GM18508 (cell line): Measurements from ENCODE around the gene MAVS.

Experiments used
- ATAC-seq: cut with Tn5 transposase; IDR thresholded peaks from one replicate; pipeline ENCODE4 v1.9.1; 2021; ENCODE audit warnings: moderate number of reproducible peaks; ENCODE audit not compliant: insufficient read depth, unreplicated experiment

The MAVS gene

DNA sequence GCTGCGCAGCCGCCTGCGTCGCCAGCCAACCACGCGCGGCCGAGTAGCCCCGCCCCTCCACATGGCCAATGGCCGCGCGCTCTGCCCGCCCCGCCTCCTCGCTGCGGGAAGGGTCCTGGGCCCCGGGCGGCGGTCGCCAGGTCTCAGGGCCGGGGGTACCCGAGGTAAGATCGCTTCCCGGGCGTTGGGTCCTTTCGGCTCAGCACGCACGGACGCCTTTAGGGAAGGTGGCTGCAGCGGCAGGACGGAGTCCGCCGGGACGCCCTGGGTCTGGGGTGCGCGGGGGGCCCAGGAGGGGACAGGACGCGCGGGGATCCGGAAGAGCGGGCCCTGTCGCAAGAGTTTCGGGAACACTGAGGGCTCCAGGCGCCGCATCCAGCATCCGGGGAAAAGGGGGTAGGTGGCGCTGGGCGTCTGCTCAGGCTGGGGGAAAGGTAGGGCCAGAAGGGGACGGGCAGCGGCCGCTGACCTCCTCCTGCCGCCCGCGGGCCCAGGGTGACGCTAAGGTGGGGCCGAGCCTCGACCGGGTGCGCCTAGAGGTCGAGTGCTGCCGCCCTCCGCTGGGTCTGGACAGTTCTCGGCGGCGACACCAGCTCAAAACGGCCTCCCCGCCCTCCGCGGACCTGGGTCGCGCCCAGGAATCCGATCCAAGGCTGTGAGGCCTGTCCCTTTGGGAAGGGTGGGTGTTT, at the start of gene MAVS:
TSS of gene MAVS (plus strand) at position 95 of the 689 bp plus-strand sequence. CDS start 7,791 bp downstream, outside the sequence.
- ATAC-seq, result no peak

DNA sequence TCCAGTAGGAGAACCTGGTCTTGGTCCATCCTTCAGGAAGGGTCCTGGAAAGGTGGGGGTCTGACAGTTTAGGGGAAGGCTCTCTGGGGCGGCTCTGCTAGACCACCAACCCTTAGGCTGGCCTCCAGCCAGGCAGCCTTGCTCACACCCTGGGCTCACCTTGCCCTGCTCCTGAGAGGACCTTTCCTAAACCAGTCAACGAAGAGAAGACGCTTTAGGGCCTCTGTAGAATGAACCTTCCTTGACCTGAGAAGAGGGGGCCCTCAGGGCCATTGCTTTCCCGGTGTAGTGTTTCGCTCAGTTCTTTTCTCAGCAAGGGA, 49.4 kb upstream of the MAVS start:
- no peak for ATAC-seq

GRCh38 chr20:3797592-3798372, 48.9 kb upstream of the MAVS start:
- no peak for ATAC-seq

DNA sequence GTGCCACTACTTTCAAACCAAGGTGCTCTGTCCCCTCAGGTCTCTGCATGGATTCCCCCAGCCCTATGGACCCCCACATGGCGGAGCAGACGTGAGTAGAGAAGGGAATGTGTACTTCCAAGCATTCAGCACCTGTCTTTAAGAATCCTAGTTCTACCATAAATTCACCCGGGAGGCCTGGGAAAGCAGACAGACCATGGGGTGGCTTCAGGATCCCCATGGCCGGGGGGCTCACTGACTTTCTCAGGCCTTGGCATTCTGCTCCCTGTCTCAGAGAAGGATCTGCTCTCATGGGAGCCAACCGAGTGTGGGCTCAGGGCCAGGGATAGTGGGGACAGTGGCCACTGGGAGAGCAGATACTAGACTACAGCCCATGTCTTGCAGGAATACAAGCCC, 48.3 kb upstream of the MAVS start:
- ATAC-seq, result no peak

GRCh38 chr20:3798908-3799248, 47.8 kb upstream of the MAVS start:
- no peak for ATAC-seq

- ATAC-seq, result no peak
Observed at GRCh38 chr20:3800256-3800877, 46.3 kb upstream of the MAVS start.

GRCh38 chr20:3800878-3801260, 45.8 kb upstream of the MAVS start:
- no peak for ATAC-seq

- no peak for ATAC-seq
Observed at GRCh38 chr20:3801299-3801698, 45.3 kb upstream of the MAVS start.

DNA sequence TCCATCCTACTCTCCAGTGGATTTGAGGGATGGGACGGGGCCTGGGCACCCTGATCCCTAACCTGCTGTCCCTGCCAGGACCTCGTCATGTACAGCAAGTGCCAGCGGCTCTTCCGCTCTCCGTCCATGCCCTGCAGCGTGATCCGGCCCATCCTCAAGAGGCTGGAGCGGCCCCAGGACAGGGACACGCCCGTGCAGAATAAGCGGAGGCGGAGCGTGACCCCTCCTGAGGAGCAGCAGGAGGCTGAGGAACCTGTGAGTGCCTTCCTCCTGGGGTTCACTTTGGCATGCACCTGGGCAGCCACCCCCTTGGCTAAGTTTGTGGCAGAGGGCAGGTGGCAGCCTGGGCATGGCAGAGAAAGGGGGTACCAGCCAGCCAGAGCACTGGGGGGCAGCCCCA, 44.8 kb upstream of the MAVS start:
- ATAC-seq, result no peak

GRCh38 chr20:3802524-3803239, 44.0 kb upstream of the MAVS start:
- ATAC-seq, result no peak

DNA sequence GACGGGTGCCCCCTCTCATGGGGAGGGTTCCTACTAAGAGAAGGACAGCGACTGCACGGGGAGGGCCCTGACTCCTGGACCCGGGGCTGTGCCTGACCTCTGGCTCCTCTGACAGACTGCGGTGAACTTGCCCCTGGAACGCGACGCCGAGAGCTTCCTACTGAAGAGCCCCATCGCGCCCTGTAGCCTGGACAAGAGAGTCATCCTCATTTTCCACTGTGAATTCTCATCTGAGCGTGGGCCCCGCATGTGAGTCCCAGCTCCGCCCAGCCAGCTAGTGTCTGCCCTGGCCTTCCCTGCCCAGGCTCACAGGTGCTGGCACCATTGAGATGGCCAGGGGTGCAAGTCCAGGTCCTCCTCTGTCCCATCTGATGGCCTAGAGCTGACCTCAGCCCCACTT, 43.3 kb upstream of the MAVS start:
- no peak for ATAC-seq

DNA sequence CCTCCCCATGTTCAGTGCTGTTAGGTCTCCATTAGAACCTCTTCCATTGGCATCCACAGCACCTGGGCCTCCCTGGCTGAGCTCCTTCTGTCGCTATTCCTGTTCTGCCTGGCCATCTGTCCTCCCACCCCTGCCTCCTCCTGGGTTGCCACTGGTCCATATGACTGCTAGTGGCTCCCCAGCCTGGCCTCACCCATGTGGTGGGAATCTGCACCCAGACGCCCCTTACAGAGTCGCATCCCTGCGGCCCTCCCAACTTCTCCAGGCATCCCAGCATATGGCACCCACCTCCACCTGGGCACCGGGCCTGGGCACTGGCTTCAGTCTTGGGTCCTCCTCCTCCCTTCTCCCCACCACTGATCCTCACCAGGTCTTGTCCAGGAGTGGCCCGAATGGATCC, 42.8 kb upstream of the MAVS start:
- ATAC-seq, result no peak

GRCh38 chr20:3804254-3804751, 42.3 kb upstream of the MAVS start:
- no peak for ATAC-seq

DNA sequence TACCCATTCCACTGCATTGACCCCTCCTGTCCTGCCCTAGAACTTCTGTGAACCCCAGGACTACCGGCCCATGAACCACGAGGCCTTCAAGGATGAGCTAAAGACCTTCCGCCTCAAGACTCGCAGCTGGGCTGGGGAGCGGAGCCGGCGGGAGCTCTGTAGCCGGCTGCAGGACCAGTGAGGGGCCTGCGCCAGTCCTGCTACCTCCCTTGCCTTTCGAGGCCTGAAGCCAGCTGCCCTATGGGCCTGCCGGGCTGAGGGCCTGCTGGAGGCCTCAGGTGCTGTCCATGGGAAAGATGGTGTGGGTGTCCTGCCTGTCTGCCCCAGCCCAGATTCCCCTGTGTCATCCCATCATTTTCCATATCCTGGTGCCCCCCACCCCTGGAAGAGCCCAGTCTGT, 41.9 kb upstream of the MAVS start:
- no peak for ATAC-seq

GRCh38 chr20:3808544-3808943, 38.1 kb upstream of the MAVS start:
- ATAC-seq, result no peak

GRCh38 chr20:3811467-3812258, 35.0 kb upstream of the MAVS start:
- no peak for ATAC-seq

GRCh38 chr20:3812259-3812681, 34.4 kb upstream of the MAVS start:
- ATAC-seq, result no peak

- no peak for ATAC-seq
Observed at GRCh38 chr20:3812975-3813847, 33.4 kb upstream of the MAVS start.
